Muscle of arm (tissue), 12 donors: Measurements from ENCODE around the gene AMN. TPM values are rescaled to one million over a fixed set of nuclear protein-coding genes. Genes with fewer than 3 reads are reported as not detected.

Experiments used
- DNase-seq: peaks from one replicate; pipeline ENCODE4 v3.0.0-alpha.2; 2013
- polyA plus RNA-seq, 12 donors: library from polyadenylated mRNA; unstranded; fragments of 120-200 nt; gene quantifications; one replicate each; pipeline ENCODE4 v1.2.1, GENCODE V29; 2013; ENCODE audit not compliant: insufficient read length in 12 of 12

The AMN gene
- polyA plus RNA-seq, 12 donors, result 0.16 to 32.7 (median 0.62) TPM; not detected in 1

- no peak for DNase-seq
These were observed 5.5 kb downstream of the AMN start for GRCh38 chr14:102927878-102928411.

DNA sequence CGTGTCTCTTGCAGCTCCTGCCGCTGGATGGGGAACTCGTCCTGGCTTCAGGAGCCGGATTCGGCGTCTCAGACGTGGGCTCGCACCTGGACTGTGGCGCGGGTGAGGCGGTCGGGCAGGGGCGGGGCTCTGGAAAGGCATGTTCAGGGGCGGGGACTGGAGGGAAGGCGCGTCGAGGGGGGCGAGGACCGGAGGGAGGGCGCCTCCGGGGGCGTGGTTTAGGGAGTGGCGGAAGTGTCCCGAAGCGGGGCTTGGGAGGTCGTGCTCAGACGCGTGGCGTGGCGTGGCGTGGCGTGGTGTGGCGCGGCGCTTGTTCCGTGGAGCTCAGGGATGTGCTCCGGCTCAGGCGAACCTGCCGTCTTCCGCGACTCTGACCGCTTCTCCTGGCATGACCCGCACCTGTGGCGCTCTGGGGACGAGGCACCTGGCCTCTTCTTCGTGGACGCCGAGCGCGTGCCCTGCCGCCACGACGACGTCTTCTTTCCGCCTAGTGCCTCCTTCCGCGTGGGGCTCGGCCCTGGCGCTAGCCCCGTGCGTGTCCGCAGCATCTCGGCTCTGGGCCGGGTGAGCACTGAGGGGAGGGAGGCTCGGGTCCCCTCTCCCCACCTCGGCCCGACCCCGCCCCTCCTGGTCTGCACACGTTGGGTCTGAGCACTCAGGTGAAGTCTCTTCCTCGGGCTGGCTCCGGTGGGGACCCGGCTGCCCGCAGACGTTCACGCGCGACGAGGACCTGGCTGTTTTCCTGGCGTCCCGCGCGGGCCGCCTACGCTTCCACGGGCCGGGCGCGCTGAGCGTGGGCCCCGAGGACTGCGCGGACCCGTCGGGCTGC, 6.2 kb downstream of the AMN start:
- peak; percentile 31 for DNase-seq

- no peak for DNase-seq
These were observed 7.0 kb downstream of the AMN start for GRCh38 chr14:102929241-102930137.

DNA sequence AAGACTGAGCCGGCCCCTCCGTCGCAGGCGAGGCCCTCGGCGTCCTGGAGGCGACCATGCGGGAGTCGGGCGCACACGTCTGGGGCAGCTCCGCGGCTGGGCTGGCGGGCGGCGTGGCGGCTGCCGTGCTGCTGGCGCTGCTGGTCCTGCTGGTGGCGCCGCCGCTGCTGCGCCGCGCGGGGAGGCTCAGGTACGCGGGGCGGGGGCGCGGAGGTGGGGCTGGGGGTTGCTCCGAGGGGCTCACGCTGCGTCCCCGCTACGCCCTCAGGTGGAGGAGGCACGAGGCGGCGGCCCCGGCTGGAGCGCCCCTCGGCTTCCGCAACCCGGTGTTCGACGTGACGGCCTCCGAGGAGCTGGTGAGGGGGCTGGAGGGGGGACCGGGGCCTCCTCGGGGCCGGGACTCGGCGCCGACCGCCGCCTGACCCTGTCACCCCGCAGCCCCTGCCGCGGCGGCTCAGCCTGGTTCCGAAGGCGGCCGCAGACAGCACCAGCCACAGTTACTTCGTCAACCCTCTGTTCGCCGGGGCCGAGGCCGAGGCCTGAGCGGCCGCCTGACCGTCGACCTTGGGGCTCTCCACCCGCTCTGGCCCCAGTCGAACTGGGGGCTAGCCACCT, 7.8 kb downstream of the AMN start:
- DNase-seq, result no peak

GRCh38 chr14:102930753-102931579, 8.5 kb downstream of the AMN start:
- no peak for DNase-seq

- no peak for DNase-seq
These were observed 9.3 kb downstream of the AMN start for GRCh38 chr14:102931580-102932285.

GRCh38 chr14:102932484-102933248, 10.2 kb downstream of the AMN start:
- no peak for DNase-seq

DNA sequence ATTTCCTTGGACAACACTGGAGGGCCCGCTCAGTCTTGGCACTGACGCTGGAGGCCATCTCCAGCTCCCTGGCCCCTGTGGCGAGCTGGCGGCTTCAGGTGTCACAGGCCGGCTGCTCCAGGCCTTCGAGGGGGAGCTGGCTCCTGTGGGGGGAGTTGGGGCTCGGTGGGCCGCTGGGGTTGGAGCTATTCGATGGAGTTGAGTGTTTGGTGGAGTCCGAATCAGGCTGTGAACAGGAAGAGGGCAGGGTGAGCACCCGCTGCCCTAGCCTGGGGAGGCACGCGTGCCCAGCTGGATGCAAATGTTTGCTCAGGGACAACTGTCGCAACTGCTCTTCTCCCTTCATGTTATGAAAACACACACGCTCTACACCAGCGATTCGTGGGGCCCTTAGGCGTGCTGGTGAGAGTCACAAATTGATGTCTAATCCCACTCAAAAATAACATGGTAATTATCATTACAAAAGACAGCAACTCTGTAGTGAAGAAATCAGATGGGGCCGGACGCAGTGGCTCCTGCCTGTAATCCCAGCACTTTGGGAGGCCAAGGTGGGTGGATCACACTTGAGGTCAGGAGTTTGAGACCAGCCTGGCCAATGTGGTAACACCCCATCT, 11.3 kb downstream of the AMN start:
- DNase-seq, result no peak

DNA sequence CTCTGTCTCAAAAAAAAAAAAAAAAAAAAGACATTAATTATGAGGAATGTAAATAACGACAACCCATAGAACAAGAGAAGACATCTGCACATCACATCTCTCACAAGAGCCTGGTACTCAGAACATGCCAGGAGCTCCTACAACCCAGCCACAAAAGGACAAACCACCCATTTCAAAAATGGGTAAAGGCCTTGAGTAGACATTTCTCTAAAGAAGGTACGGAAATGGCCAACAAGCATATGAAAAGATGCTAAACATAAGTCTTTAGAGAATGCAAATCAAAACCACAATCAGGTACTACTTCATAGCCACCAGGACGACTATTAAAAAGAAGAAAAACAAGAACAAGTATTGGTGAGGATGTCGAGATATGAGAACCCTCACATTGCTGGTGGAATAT, 13.3 kb downstream of the AMN start:
- DNase-seq, result no peak

DNA sequence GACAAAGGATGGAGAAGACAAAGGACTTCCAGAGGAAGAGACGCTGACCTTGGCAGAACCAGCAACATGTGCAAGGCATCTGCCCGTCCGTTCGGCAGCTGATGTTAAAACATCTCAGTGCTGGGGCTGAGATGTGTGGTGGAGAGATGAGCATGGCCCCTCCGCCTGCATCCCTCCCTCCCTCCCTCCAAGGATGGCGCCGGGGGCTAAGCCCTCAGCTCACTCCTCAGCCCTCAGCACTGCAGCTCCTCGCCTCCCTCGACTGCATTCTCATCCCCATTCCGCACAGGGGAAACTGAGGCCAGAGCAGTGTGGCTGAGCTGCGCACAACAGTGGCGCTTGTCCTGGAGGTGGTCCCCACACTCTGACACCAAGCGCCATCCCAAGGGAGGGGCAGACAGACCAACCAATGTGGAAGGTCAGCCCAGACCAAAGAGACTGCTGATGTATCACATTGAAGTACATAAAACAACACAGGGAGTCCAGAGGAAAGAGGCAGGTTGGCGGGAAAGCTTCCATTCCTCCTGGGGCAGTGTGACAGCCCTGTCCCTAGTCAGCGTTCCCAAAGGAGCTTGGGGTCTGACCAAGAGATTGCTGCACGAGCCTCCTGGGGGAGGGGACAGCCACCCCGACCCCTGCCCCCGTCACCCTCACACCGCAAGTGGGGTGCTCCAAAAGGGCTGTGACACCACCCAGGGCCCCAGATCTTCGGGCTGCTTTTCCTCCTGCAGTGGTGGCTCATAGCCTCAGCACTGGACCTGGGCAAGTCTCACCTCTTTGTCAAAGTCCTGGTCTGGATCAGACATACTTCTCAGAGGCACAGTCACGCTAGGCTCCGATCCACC, 15.1 kb downstream of the AMN start:
- no peak for DNase-seq

DNA sequence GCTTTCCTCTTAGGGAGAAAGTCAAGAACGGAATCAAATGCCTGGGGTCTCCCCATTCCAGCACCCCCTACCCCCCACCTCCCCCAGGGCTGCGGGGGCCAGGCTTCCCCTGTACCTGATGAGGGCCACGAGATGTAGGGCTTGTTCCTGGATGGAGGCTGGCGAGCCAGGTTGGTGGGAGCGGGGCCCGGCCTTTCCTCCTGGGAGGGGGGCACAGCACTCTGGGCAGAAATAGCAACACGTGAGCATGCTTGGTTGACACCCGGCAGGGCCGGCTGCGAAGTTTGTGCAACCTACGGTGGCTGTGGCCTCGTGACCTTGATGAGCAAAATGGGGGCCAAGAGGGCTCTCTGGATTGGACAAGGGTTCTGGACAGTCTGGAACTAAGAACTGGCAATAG, 15.7 kb downstream of the AMN start:
- DNase-seq, result no peak

DNA sequence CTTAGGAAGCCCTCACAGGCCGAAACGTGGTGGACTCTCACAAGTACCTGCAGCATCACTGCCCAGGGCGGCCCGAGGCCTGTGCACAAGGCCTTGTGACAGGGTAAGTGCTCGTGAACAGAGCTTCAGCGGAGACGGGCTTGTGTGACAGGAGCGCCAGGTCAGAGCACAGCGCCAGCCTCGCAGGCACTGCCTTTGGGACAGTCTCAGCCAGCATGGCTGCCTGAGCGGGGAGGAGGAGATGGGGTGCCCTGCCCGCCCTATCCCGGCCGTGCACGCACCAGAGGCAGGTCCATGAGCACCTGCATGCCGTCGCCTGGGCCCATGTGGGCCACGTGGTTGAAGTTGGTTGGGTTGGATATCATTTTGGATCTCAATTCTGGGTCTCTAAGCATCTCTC, 16.9 kb downstream of the AMN start:
- DNase-seq, result no peak

DNA sequence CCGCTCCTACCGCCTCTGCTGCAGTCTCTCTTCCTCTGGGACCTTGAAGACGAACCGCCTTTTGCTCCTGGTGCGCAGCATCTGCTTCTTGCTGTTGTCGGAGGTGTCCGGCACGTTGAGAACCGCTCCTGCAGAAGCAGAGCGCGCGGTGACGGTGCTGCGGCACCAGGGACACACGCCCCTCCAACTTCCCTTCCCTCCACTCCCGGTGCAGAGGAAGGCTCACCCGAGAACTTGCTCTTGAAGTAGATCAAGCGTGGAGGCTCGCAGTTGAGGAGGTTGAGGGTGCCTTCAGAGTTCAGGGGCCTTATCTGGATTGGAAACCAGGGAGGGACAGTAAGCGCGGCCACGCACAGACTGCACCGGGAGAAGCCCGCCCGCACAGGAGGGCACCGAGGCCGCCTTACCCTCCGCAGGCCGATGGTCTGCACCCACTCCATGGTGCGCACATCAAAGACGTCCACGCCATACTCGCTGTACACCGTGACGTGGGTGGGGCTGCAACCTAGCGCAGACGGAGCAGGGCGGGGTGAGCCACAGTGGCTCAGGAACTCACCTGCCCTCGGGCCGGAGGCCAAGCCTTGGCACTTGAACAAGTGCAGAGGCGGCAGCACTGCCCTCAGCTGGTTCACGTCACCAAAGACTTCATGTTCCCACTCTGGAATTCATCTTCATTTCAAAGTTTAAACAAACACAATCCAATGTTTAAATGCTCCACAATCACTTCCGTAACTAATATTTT, 17.5 kb downstream of the AMN start:
- DNase-seq, result no peak

DNA sequence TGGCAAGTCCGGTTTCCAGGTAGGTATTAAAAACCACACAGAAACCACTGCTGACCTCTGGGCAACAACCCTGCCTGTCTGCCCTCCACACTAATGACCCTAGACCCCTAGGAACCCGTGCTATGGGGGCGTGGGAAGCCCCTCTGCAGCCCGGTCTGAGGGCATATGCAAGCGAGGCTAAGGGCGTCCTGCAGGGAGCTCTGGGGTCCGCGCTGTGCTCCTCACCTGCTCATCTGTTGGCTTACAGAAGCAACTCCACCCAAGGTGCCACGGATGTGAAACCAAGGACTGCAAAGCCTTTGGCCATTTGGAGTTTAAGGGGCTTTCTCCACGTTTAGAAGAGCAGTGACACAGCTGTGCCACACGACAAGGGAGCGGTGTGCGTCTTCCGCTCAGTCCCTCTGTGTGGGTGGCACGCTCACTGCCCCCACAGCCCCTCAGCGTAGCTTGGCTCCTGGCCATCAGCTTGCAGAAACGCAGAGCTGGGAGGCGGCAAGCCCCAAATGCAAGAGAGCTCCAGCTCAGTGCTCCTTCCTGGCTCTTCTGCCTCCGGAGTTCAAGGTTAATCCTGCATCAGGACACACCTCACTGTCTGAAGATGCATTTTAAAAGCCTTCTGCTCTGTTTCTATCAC, 18.4 kb downstream of the AMN start:
- no peak for DNase-seq

DNA sequence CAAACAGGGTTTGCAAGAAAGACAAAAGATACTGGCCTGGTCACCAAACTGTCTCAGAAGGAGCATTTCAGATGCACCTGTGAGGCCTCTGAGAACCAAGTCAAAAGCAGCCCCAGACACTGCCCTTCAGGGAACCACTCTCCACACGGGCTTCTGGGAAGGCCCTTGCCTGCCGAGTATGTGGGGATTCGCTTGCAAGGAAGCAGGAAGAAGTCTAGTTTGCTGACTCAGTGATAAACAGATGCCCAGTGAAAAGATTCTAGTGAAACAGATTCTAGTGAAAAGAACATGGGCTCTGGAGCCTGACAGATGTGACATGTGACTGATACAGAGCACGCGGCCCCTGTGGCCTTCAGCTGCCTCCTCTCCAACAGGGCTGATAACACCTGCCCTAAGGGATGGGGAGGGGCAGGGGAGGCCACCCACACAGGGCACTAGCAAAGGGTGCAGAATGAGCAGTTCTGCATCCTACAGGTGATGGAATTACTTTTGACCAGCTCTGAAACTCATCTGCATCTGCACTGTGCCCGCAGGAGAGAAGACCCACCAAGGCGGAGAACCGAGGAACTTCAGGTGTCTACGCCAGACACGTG, 19.1 kb downstream of the AMN start:
- no peak for DNase-seq

GRCh38 chr14:102942069-102942468, 19.6 kb downstream of the AMN start:
- no peak for DNase-seq

DNA sequence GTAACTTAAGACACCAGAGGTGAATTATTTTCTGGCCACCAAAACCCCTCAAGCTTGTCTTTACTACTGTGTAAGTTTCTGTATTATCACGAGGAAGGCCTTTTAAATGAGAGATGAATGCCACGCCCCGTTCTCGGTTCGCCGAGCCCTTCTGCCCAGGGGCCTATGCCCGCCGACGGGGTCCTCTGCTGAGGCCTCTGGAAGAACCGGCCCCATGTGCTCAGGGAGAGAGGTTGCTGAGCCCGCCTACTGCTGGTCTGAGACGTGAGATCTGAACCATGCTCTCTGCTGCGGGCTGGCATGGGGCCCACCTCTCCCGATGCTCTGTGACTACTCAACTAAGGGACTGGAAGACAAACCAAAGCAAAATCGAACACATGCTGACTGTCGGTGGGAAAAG, 21.0 kb downstream of the AMN start:
- DNase-seq, result no peak
